BE2C (cell line): ENCODE results near the gene SIL1.

Experiments
- DNase-seq: peaks from one replicate; pipeline ENCODE4 v3.0.0-alpha.2; 2020
- H3K27me3 ChIP-seq: fragments of 250-450 bp; sonication (Bioruptor Pico); 2 replicates; pipeline ENCODE4 v1.5.1; 2020; ENCODE audit warnings: mild to moderate bottlenecking
- H3K36me3 ChIP-seq: fragments of 250-450 bp; sonication (Bioruptor Pico); 2 replicates; pipeline ENCODE4 v1.5.1; 2020; ENCODE audit warnings: mild to moderate bottlenecking
- H3K4me1 ChIP-seq: fragments of 250-450 bp; sonication (Bioruptor Pico); 2 replicates; pipeline ENCODE4 v1.5.1; 2020
- H3K4me3 ChIP-seq: 2 replicates; pipeline ENCODE4 v1.5.1; 2011; ENCODE audit warnings: low read depth, low read length
- H3K9me3 ChIP-seq: fragments of 250-450 bp; sonication (Bioruptor Pico); 2 replicates; pipeline ENCODE4 v1.5.1; 2020
- CTCF ChIP-seq: IDR thresholded peaks from 2 replicates; pipeline ENCODE4 v1.5.1; 2012; ENCODE audit warnings: mild to moderate bottlenecking, low read depth, low read length

Gene SIL1

GRCh38 chr5:138965626-138966025 is 232.5 kb downstream of the SIL1 start:
- H3K36me3 ChIP-seq: no peaks in the 10 kb centered on the region
- no peak for DNase-seq
- H3K4me1 ChIP-seq: peaks cover 45% of the 10 kb centered on the region
- H3K4me3 ChIP-seq: no peak overlapping the region
- H3K9me3 ChIP-seq: no peaks in the 10 kb centered on the region
- no peaks in the 10 kb centered on the region for H3K27me3 ChIP-seq
- TF ChIP-seq CTCF: no peak

- no peak overlapping the region for H3K4me3 ChIP-seq
- no peaks in the 10 kb centered on the region for H3K9me3 ChIP-seq
- peaks cover 38% of the 10 kb centered on the region for H3K4me1 ChIP-seq
- DNase-seq: no peak
- no peaks in the 10 kb centered on the region for H3K27me3 ChIP-seq
- no peak for TF ChIP-seq CTCF
- no peaks in the 10 kb centered on the region for H3K36me3 ChIP-seq
Observed at GRCh38 chr5:138964647-138965201, 233.4 kb downstream of the SIL1 start.

- no peak for TF ChIP-seq CTCF
- Histone ChIP-seq H3K36me3 (no peaks in the 10 kb centered on the region), H3K4me1 (peaks cover 37% of the 10 kb centered on the region), H3K9me3 (no peaks in the 10 kb centered on the region), H3K4me3 (no peak overlapping the region), H3K27me3 (no peaks in the 10 kb centered on the region)
- no peak for DNase-seq
Observed at GRCh38 chr5:138963763-138964371, 234.3 kb downstream of the SIL1 start.

- no peaks in the 10 kb centered on the region for H3K27me3 ChIP-seq
Observed at GRCh38 chr5:138962614-138963370, 235.4 kb downstream of the SIL1 start.

GRCh38 chr5:138961729-138962128 is 236.4 kb downstream of the SIL1 start:
- Histone ChIP-seq H3K36me3 (no peaks in the 10 kb centered on the region), H3K4me3 (no peak overlapping the region), H3K4me1 (peaks cover 25% of the 10 kb centered on the region), H3K27me3 (no peaks in the 10 kb centered on the region), H3K9me3 (no peaks in the 10 kb centered on the region)
- DNase-seq: no peak
- no peak for TF ChIP-seq CTCF

More at GRCh38 chr5:138962614-138963370, 235.4 kb downstream of the SIL1 start:
- Histone ChIP-seq H3K9me3 (no peaks in the 10 kb centered on the region), H3K4me3 (no peak overlapping the region), H3K4me1 (peaks cover 26% of the 10 kb centered on the region), H3K36me3 (no peaks in the 10 kb centered on the region)
- TF ChIP-seq CTCF: no peak
- no peak for DNase-seq

- no peaks in the 10 kb centered on the region for H3K27me3 ChIP-seq
- no peaks in the 10 kb centered on the region for H3K9me3 ChIP-seq
- no peaks in the 10 kb centered on the region for H3K36me3 ChIP-seq
- TF ChIP-seq CTCF: no peak
- DNase-seq: no peak
- no peak overlapping the region for H3K4me3 ChIP-seq
- H3K4me1 ChIP-seq: peaks cover 25% of the 10 kb centered on the region
Observed at GRCh38 chr5:138961221-138961620, 236.9 kb downstream of the SIL1 start.
